Measurements from ENCODE around the gene USP10.

Gene USP10

DNA sequence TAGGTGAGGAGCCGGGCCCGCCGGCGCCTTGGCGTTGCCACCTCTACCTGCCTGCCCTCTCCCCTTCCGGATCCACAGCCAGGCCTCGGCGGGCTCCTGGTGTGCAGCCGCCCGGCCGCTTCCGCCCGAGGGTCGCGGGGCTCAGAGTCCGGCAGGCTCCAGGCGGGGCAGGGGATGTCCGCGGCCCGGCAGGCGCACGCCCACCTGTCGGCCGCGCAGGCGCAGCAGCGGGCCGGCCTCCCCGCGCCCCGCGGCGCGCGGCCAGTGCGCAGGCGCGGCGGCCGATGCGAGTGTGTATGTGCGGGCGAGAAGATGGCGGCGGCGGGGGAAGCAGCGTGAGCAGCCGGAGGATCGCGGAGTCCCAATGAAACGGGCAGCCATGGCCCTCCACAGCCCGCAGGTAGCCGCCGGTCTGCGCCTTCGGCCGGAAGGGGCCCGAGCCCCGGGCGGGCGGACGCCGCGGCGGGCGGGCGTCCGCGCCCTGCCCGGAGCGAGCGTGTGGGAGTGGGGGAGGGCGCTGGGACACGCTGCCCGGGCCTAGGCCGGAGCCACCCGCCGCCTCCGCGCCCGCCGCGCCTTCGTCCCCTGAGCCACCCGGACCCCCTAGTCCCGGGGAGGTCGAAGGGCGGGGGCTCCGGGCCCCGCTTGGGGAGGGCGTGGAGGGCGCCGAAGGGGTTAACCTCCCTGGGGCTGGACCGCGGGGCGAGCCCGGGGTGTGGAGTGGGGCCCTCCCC is at the start of gene USP10:
Gene USP10 (plus strand): TSS at position 289 of the 734 bp plus-strand sequence. CDS start 91 bp downstream, at position 380.
- peak; percentile 52 for DNase-seq (ENCODE audit: low read depth)

GRCh38 chr16:84650062-84650991 is 49.5 kb upstream of the USP10 start:
- peak; percentile 64 for DNase-seq (ENCODE audit: low read depth)

DNA sequence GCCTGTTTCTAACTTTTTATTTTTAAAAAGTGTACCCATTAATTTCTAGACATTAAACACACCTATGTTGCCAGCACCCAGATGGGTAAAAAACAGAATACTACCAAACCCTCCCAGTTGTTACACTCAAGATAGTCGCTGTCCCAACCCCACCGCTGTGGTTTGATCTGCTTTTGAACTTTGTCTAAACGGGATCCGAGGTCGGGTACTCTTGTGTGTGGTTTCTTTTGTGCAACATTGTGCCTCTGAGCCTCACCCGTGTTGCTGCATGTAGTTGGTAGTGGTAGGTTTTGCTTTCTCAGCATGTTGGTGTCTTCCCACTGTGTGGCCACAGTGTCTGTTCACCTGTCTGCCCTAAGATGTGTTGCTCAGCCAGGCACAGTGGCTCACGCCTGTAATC is 47.2 kb upstream of the USP10 start:
- DNase-seq (ENCODE audit: low read depth): no peak

DNA sequence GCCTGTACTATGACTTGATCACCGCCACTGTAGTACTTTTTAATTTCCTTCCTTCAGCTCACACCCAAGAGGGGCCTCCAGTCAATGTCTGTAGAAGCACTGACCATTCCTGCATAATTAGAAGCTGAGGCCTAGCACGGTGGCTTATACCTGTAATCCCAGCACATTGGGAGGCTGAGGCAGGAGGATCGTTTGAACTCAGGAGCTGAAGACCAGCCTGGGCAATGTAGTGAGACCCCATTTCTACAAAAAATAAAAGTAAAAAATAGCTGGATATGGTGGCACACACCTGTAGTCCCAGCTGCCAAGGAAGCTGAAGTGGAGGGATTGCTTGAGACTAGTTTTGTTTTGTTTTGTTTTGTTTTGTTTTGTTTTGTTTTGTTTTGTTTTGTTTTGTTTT is 45.6 kb upstream of the USP10 start:
- DNase-seq (ENCODE audit: low read depth): no peak

- no peak for DNase-seq (ENCODE audit: low read depth)
These were observed 44.8 kb upstream of the USP10 start for GRCh38 chr16:84654998-84655397.

DNA sequence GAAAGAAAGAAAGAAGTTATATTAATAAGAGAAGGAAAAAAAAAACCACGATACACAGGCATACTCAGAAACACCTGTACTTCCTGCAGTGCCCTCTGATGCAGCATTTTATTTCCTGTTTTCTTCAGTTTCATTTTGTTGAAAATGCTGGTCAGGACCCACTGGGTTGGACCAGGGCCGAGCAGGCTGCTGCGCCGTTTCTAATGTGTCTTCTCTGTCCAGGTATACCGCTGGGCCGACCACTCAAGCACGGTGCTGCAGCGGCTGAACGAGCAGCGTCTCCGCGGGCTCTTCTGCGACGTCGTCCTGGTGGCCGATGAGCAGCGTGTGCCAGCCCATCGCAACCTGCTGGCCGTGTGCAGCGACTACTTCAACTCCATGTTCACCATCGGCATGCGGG is 43.2 kb upstream of the USP10 start:
- no peak for DNase-seq (ENCODE audit: low read depth)

DNA sequence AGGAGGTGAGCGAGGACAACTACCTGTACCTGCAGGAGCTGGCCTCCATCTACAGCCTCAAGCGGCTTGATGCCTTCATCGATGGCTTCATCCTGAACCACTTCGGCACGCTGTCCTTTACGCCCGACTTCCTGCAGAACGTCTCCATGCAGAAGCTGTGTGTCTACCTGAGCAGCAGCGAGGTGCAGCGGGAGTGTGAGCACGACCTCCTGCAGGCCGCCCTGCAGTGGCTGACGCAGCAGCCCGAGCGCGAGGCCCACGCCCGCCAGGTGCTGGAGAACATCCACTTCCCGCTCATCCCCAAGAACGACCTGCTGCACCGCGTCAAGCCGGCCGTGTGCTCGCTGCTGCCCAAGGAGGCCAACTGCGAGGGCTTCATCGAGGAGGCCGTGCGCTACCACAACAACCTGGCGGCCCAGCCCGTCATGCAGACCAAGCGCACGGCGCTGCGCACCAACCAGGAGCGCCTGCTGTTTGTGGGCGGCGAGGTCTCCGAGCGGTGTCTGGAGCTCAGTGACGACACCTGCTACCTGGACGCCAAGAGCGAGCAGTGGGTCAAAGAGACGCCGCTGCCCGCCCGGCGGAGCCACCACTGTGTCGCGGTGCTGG is 42.5 kb upstream of the USP10 start:
- no peak for DNase-seq (ENCODE audit: low read depth)

DNA sequence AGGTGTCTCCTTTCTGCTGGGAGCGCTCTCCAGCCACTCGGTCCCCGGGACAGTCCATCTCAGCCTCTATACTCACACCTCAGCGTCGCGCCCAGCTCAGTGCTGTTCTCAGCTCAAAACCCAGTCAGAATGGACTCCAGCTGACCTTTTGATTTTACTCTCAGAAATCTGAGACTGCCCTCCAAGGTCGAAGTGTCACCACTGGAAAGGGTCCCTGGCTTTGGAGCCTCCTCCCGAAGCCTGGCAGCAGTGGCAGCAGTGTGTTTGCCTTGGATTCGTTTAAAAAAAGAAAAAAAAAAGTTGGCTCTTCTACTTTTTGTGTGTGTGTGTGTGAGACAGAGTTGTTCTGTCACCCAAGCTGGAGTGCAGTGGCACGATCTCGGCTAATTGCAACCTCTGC is 41.1 kb upstream of the USP10 start:
- DNase-seq (ENCODE audit: low read depth): no peak

DNA sequence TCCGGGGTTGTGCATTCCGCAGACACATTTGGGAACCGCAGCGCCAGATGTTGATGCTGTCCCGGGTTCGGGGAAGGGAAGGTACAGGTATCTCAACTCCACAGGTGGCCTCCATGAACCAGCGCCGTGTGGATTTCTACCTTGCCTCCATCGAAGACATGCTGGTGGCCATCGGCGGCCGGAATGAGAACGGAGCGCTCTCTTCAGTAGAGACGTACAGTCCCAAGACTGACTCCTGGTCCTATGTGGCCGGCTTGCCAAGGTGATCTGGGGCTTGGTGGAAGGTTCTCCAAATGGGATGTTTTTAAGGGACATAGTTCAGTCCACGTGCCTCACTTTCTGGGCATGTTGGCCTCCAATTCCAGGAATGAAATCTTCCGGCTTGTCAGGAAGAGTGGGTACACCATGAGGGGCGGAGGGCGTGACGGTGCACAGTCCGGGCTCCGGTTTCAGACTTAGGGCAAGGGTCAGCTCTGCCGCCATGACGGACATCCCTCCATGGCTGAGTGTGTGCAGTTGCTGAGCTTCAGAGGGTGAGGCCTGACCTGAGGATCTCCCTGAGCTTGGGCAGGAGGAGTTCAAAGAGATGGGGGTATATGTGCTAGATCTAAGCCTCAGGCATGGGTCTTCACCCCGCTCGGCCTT is 40.0 kb upstream of the USP10 start:
- DNase-seq (ENCODE audit: low read depth): no peak

DNA sequence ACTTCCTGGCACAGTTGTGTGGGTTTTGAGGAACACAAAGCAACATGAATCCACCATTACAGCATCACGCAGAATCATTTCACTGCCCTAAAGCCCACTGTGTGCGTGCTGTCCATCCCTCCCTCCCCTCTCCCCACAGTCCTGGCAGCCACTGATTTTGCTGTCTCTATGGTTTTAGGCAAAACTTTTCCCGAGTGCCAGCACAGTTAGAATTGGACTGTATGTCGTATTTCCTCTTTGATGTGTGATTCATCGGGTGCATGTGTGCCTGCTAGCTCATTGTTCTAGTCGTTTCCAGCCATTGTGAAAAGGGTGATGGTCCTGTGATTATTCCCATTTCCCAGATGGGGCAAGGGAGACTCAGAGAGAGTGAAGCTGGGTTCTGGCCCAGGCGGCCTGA is 38.8 kb upstream of the USP10 start:
- no peak for DNase-seq (ENCODE audit: low read depth)

GRCh38 chr16:84661418-84662060 is 38.3 kb upstream of the USP10 start:
- no peak for DNase-seq (ENCODE audit: low read depth)

- no peak for DNase-seq (ENCODE audit: low read depth)
These were observed 37.3 kb upstream of the USP10 start for GRCh38 chr16:84662471-84662870.

DNA sequence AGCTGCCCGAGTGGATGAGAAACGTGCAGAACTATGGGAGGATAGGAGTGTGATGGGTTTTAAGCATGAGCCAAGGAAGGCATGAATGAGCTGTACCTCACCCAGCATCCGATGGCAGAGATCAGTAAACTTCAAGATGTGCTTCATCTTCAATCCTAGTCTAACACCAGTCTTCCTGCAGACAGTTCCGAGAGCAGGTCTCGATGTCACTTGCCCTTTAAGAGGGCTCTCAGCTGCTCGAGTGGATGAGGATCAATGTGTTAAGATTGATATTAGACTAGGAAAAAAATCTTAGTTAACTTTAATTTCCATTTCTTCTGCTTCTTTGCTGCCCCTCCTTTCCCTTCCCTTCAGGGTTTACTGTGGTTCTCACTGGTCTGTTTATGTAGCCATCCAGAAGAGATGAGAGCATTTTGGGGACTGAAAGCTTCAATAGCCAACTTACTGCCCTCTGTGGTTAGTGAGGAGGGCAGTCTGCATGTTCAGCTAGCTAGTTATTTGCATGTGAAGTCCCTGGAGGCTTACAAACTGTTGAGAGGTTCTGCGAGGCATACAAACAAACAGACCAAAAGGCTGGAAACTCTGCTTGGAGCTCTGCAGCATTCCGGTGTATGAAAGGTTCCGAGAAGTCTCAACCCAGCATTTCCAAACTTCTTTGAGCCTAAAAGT is 36.2 kb upstream of the USP10 start:
- no peak for DNase-seq (ENCODE audit: low read depth)

DNA sequence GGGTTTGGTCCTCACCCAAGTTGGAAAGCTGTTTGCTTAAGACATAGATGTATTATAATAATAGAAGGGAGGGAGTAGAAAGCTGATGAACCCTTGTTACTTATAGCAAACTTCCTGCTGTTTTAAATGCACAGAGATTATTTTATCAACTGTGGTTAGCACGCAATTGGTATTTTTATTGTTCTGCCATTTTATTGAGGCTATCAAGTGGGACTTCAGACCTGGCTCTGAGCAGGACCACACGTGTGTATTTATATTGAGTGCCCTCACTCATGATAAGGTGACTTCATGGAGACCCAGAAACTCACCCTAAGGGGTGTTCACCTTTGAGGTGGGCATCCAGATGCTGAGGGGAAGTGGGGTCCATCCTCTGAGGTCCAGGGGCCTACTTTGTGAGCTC is 34.4 kb upstream of the USP10 start:
- no peak for DNase-seq (ENCODE audit: low read depth)

DNA sequence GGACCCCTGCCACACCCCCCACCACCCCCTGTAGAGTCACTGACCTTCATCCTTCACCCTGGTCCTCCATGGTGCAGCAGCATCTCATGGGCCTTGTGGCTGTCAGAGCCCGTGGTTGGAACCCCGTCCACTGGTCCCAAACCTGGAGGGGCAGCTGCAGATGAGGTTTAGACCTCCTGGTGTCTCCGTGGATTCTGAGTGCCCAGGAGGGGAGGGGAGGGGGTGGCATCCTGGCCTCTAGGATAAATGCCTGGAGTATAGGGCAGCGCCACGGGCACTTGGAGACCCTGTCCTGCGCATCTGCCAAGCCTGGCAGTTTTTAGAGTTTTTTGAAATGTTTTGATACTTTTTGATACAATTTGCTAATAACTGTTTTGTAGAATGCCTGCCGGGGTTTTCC is 34.0 kb upstream of the USP10 start:
- no peak for DNase-seq (ENCODE audit: low read depth)

GRCh38 chr16:84667600-84668309 is 32.0 kb upstream of the USP10 start:
- no peak for DNase-seq (ENCODE audit: low read depth)

- DNase-seq (ENCODE audit: low read depth): no peak
These were observed 29.7 kb upstream of the USP10 start for GRCh38 chr16:84670063-84670462.

DNA sequence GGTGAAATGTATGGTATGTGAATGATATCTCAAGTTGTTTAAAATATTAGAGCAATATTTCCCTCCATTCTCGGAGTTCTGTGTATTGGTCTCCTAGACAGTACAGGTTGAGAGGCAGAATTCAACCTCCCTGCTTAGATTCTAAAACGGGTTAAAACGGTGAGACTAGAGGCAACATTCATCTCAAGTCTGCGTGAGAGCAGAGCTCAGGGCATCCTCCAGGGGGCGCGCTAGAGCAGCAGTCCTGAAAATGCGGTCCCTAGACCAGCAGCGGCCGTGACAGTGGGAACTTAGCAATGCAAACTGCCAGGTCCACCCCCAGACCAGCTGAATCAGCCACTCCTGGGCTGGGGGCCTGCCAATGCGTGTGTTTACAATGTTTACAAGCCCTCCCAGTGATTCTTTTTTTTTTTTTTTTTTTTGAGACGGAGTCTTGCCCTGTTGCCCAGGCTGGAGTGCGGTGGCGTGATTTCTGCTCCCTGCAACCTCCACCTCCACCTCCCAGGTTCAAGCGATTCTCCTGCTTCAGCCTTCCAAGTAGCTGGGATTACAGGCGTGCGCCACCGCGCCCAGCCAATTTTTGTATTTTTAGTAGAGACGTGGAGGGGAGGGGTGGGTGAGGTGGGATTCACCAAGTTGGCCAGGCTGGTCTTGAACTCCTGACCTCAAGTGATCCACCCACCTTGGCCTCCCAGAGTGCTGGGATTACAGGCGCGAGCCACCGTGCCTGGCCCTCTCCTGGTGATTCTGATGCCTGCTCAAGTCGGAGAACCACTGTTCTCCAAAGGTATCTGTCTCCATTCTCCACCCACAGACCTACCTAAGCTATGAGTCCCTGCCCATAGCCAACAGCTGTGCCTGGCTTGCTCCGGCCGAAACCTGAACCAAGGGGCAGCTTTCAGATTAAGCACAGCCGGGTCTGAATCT is 27.3 kb upstream of the USP10 start:
- DNase-seq (ENCODE audit: low read depth): peak; percentile 34

DNA sequence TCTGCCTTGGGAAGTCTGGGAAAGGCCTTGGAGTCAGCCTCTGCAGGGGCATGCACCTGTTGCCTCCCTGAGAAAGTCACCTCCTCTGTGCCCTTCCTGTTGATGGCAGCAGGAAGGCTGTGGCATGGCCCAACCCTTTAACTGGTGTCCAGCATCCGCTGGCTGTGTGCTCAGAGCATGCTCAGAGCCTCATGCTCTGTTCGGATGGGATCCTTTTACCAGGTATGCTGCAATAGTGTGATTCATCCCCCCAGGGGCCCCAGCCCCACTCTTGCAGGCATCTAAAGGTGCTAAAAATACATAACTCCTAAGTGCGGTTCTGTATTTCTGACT is 26.6 kb upstream of the USP10 start:
- no peak for DNase-seq (ENCODE audit: low read depth)

GRCh38 chr16:84673561-84673960 is 26.2 kb upstream of the USP10 start:
- no peak for DNase-seq (ENCODE audit: low read depth)

All from GM04504 (cell line).